ENCODE results near the gene RGL4. TPM values are rescaled to one million over a fixed set of nuclear protein-coding genes. Genes with fewer than 3 reads are reported as not detected.
A peak's percentile ranks its signal among the peaks of the same experiment; 100 is the strongest.
"Not testable (repeated sequence)": the region's sequence is repeated elsewhere in the genome, so short reads cannot be mapped to it uniquely, and the experiment has no call there.

The RGL4 gene, protein sequence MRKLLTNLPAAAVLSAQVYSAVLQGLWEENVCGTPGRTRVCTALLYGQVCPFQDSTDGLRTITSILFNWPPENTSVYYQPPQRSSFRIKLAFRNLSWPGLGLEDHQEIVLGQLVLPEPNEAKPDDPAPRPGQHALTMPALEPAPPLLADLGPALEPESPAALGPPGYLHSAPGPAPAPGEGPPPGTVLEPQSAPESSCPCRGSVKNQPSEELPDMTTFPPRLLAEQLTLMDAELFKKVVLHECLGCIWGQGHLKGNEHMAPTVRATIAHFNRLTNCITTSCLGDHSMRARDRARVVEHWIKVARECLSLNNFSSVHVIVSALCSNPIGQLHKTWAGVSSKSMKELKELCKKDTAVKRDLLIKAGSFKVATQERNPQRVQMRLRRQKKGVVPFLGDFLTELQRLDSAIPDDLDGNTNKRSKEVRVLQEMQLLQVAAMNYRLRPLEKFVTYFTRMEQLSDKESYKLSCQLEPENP
- total RNA-seq = 0.49 TPM

- no peak for DNase-seq (ENCODE audit: low spot score)
These were observed at the start of gene RGL4 for GRCh38 chr22:23690713-23691112. RGL4 (plus strand) TSS chr22:23691013; CDS start chr22:23692031, 1,018 bp downstream.

DNA sequence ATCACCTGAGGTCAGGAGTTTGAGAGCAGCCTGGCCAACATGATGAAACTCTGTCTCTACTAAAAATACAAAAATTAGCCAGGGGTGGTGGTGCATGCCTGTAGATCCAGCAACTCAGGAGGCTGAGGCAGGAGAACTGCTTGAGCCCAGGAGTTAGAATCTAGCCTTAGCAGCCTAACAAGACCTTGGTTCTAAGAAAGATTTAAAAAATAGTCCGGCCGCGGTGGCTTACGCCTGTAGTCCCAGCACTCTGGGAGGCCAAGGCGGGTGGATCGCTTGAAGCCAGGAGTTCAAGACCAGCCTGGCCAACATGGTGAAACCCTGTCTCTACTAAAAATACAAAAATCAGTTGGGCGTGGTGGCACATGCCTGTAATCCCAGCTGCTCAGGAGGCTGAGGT, 44.3 kb upstream of the RGL4 start:
- DNase-seq (ENCODE audit: low spot score) = not testable (repeated sequence)

DNA sequence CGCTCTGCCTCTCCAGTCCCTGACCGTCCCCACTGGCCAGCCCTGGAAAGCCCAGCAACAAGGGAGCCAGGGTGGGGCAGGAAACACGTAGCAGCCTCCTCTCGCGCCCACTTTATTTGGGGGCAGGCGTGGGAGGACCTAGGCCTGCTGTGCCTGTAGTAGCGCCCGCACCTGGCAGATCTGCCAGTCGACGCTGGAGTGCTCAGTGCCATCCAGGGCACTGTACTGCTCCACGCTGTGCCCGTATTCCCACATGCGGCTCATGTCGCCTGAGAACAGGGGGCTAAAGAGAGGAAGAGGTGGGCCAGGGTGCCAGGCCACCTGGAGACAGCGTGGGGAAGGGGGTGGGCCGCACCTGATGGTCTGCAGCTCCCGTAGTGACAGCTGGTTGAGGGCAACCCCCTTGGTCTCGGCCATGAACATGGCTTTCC, 41.7 kb upstream of the RGL4 start:
- DNase-seq (ENCODE audit: low spot score) = no peak

DNA sequence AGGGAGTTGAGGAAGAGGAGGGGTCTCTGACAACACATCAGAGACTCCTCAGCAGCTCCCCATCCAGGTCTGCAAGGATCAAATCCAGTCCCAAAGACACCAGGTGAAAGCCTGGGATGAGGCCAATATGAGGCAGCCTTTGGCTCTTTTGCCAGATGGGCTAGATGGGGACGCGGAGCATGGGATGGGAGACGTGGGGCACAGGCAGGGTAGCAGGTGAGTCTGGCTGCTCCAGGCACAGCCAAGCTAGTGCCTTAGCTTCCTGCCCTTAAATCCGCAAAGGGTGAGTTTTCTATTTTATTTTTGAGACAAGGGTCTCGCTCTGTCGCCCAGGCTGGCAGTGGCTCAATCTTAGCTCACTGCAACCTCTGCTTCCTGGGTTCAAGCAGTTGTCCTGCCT, 39.1 kb upstream of the RGL4 start:
- DNase-seq (ENCODE audit: low spot score) = no peak

- DNase-seq (ENCODE audit: low spot score) = no peak
These were observed 38.5 kb upstream of the RGL4 start for GRCh38 chr22:23652286-23652685.

DNA sequence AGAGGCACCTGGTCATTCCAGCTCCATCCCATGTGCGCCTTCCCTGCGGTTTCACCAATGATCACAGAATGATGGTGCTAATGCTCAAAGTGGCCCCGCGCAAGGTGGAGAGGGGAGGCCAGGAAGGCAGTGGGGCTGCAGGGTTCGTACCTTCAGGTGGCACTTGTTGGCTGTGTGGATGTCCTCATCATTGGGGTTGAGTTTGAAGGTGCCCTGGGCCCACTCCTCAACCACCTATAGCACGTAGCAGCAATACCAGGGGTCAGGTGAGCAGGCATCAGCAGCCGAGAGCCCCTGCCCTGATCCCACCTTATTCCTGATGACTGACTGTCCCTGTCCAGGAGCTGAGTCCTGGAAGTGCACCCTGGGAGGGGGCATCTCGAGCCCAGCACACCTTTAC, 38.1 kb upstream of the RGL4 start:
- DNase-seq (ENCODE audit: low spot score) = no peak

DNA sequence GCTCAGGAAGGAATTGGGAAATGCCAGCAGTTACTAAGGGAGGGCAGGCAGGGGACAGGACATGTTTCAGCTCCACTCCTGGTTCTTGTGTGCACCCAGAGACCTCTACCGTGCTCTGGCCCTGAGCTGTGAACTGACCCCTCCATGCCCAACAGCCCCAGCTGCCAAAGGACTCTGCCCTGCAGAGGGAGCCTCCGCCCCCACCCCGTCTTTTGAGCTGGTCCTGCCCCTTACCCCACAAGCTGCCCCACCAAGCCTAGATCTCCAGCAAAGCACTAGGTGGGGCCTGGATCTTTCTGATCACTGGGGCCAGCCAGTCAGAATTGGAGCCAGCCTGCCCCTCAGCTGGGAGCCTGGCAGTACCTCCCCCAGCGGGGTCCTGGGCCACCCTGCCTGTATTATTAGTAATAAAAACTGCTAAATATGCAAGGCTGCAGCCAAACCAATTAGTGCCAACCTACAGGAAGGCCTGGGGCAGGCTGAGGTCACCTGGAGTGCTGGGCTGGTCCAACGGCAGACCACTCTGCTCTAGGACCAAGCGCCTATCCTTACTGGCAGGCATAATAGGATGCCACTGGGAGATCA, 34.8 kb upstream of the RGL4 start:
- no peak for DNase-seq (ENCODE audit: low spot score)

DNA sequence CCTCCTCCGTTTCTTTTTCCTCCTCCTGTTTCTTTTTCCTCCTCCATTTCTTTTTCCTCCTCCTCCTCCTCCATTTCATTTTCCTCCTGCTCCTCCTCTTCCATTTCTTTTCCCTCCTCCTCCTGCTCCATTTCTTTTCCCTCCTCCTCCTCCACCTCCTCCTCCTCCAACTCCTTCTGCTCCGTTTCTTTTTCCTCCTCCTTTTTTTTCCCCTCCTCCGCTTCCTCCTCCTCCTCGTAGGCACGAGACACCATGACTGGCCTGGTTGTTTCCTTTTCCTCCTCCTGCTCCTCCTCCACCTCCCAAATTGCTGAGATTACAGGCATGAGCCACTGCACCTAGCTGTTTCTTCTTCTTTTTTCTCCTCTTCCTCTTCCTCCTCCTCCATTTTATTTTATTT, 33.1 kb upstream of the RGL4 start:
- DNase-seq (ENCODE audit: low spot score) = no peak

DNA sequence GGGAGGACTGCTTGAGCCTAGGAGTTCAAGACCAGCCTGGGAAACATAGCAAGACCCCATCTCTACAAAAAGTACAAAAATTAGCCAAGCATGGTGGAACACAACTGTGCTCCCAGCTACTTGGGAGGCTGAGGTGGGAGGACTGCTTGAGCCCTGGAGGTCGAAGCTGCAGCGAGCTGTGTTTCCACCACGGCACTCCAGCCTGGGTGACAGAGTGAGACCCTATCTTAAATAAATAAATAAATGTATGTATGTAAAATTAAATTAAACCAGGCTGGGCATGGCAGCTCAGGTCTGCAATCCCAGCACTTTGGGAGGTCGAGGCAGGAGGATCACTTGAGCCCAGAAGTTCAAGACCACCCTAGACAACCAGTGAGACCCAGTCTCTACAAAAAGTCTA, 30.4 kb upstream of the RGL4 start:
- DNase-seq (ENCODE audit: low spot score) = not testable (repeated sequence)

DNA sequence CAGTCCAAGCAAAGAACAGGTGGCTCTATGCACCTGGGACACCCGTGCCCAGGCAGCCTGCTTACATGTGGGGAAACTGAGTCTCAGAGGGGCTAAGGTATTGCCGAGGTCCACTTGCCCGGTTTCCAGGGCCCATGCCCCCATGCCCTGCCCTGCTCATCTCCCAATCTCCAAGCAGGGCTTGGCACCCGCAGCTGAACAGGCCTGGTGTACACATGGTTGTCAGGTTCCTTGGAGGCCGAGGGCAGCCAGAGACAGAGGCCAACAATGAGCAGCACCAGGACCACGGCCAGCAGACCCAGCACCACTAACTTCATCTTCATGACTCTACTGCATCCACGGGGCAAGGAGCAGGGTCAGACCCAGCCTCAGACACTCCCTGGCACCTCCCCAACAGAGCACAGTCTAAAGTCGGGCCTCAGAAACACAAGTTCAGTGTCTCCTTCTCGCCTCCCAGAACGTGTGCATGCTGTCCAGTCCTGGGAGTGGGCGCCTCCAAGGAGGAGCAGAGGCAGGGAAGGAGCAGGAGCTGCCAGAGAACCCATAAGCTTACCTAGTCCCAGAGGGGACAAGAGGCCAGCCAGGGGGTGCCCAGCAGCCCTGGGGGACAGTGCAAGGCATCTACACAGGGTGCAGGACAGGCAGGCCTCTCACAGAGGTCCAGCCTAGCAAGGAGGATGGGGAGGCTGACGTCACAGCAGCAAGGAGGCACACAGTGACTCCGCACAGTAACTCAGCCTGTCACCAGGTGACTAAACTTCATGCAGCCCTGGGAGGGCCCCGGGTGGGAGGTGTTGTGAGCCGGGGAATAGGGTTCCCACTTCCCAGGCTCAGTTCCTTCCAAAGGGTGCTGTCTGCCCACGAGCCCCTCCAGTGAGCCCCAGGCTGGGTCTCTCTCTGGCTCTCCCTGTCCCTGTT, 20.2 kb upstream of the RGL4 start:
- no peak for DNase-seq (ENCODE audit: low spot score)

DNA sequence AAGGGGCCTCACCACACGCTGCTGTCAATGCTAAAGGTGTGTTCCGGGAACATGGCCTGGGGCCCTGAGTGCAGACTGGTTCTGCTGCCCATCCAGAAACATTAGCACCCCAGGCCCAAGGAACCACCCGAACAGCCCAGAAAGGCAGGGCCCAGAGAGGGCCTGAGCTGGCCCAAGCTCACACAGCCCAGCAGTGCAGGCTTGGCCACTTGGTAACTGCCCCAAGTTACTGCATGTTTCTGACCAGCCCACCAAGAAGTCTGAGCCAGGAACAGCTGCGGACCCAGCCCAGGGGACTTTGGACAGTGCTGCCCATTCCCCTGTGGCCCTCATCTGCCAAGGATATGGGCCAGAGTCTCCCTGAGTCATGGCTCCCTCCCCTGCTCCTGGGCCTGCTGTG, 19.4 kb upstream of the RGL4 start:
- DNase-seq (ENCODE audit: low spot score) = not testable (repeated sequence)

GRCh38 chr22:23672307-23673049, 18.3 kb upstream of the RGL4 start:
- DNase-seq (ENCODE audit: low spot score) = not testable (repeated sequence)

DNA sequence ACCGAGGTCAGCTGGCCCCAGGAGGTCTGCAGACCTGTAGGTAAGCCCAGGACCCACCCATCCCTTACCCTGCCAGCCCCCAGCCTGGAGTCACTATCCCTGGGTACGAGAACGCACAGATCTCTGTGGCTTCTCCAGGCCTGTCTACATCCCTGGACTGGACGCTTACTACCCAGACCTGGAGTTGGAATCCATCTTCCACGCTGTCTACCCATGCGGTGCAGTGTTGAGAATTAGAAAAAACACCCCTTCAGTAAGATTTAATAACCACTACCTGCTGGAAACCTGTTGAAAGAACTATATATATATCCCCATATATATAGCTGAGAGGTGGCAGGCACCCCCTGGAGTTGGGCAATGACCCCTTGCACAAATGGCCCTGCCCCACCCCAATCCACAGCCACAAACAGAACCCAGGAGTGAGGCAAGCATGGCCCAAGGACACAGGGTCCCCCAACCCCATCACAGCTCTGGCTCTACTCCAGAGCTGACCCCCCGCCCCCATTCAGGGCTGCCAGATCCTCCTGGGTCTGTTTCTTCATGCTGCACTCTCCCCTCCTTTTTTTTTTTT, 17.7 kb upstream of the RGL4 start:
- no peak for DNase-seq (ENCODE audit: low spot score)

DNA sequence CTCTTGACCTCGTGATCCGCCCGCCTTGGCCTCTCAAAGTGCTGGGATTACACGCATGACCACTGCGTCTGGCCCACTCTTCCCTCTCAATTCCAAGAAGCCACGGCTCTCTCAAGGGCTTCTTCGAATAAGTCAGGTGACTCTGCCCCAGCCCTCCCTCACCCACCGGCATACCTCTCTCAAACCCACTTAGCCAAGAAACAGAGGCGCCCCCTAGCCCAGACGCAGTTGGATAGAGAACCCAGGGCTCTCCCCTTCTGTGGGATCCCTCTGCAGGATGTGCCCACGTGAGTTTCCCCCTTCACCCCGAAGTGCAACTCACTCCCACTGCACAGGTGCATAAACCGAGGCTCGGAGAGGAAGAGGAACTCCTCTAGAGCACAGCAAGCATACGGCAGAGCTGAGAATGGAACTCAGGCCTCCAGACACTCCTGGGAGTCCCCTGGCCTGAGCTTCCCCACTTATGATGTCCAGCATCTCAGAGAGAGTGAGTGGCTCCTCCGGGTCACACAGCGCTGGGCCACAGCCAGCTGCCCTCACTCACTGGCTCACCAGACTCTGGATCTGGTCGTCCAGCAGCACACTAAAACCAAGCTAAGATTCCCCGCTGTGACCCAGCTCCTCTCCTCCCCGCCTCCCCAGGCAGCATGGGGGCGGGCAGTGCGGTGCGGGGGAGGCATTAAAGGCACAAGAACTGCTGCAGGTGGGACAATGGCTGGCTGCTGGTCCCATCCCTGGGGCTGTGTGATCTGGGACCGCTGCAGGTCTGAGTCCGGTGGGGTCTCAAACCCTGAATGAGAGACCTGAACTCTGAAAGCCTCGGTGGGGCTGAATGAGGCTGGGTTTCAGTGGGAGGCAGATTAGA, 16.8 kb upstream of the RGL4 start:
- DNase-seq (ENCODE audit: low spot score) = no peak

DNA sequence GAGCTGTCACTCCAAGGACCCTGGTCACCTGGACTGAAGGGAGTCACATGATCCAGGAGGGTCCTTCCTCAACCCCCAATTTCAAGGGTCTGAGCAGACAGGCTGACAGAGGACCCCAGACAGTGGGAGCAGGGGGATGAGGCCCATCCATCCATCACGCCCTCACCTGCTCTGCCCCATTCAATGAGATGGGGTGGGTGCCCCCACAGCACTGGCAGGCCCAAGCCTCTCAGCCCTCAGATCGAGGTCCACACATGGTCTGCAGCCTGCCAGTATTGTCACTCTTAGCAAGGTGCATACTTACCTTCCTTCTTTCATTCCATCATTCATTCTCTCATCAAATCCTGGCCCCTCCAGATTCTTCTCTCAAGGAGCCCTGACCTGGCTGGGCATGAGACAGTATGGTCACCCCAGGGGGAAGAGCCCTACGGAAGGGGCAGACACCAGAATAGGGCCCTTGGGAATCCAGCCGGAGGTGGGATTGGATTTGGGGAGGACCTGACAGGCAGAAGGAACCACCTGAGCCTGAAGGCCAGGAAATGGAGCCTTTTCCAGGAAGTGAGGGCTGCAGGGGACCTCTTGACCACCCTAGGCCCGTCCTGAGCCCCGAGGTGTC, 15.8 kb upstream of the RGL4 start:
- not testable (repeated sequence) for DNase-seq (ENCODE audit: low spot score)

- DNase-seq (ENCODE audit: low spot score) = peak; percentile 51
These were observed 15.1 kb upstream of the RGL4 start for GRCh38 chr22:23675502-23676415.

DNA sequence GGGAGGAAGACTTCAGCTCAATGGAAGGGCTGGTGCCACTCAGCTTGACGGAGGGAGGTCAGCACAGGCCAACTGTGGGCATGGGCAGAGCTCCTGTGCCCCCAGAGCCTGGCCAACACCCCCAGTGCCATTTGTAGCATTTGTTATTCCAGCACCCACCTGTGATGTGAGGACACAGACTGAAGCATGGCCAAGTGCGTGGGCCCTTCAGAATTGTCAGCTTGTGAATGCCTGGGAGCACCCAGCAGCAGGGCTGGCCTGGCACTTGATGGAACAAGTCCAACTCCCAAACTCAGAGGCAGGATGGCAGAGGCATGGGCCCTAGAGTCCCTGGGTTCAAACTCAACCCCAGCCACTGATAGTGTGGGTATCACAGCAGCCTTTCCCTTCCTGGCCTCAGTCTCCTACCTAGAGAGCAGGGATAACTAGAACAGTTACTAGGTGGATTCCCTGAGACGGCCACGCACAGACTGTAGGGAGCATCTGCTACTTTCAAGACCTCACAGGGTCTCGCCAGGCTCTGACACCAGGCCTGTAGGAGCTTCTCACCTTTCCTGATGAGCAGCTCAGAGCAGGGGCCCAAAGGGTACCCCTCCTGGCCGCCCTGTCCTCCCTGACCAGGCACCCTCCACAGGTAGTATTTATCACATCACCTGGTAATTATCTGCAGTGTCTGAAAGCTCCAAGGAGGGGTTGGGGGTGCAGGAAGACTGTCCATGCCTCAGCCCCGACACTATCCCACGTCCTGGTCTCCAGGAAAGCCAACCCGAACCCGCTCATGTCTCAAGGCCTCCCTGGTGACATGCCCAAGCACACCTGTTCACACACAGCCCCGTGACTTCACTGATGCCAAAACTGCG, 13.7 kb upstream of the RGL4 start:
- DNase-seq (ENCODE audit: low spot score) = not testable (repeated sequence)

DNA sequence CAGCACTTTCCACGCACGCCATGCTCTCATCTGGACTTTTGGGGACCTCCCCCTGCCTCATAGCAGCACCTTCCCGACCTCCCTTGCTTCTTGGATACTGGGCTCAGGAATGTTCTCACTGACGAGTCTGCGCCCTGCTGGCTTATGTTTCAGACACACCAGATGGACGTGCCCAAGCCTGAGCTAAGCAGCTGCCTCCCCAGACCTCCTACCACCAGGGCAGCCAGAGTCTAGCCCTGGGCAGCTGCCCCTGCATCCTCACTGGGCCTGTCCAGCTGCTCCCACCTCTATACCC, 13.2 kb upstream of the RGL4 start:
- DNase-seq (ENCODE audit: low spot score) = no peak
